Upper lobe of right lung (tissue), 1 donor: ENCODE results near the gene MAP3K5. TPM values are rescaled to one million over a fixed set of nuclear protein-coding genes. Genes with fewer than 3 reads are reported as not detected.

ENCODE experiments used
- ATAC-seq: fragments of 200-7000 bp; cut with Tn5 transposase; one replicate; pipeline ENCODE4 v1.9.1; 2020; ENCODE audit warnings: mild to moderate bottlenecking, moderate library complexity
- DNase-seq: peaks from one replicate; pipeline ENCODE4 v3.0.0-alpha.2; 2020
- H3K27ac ChIP-seq: fragments of 200-600 bp; one replicate; pipeline ENCODE4 v1.8.0; 2022
- H3K27me3 ChIP-seq: fragments of 200-600 bp; one replicate; pipeline ENCODE4 v1.8.0; 2022; ENCODE audit warnings: mild to moderate bottlenecking
- H3K36me3 ChIP-seq: fragments of 200-600 bp; one replicate; pipeline ENCODE4 v1.8.0; 2022
- H3K4me1 ChIP-seq: fragments of 200-600 bp; one replicate; pipeline ENCODE4 v1.8.0; 2022
- H3K4me3 ChIP-seq: fragments of 200-600 bp; one replicate; pipeline ENCODE4 v1.8.0; 2022; ENCODE audit warnings: mild to moderate bottlenecking
- H3K9me3 ChIP-seq: fragments of 200-600 bp; one replicate; pipeline ENCODE4 v1.8.0; 2022
- CTCF ChIP-seq: fragments of 200-600 bp; IDR thresholded peaks from one replicate; pipeline ENCODE4 v1.8.0; 2022; ENCODE audit warnings: antibody characterized with exemption
- intact Hi-C: fragments of 100-400 bp; cut with DNase I; formaldehyde crosslinking; loops from one replicate; pipeline ENCODE4 v1.11.0; 2022
- total RNA-seq: library from RNA; stranded (reverse); fragmentation: NEBNext Ultra II Directional; extraction: Animal tissue kit (Norgen Biotek cat#: 25700); gene quantifications from one replicate; pipeline ENCODE4 v1.2.1, GENCODE V29; 2021
- donor health status: DM: no; HTN: yes; CAD: no; lungs with severe emphysema.

Gene MAP3K5
- total RNA-seq, 1 donor from 2014 or later: 32.5 TPM

- no peak for TF ChIP-seq CTCF
Observed at GRCh38 chr6:136666041-136666440, 126.2 kb downstream of the MAP3K5 start.

GRCh38 chr6:136662347-136663237 is 129.7 kb downstream of the MAP3K5 start:
- Histone ChIP-seq H3K27ac (no peak overlapping the region), H3K27me3 (no peaks in the 10 kb centered on the region), H3K4me3 (no peak overlapping the region), H3K4me1 (no peaks in the 10 kb centered on the region), H3K36me3 (peaks cover 5% of the 10 kb centered on the region), H3K9me3 (no peaks in the 10 kb centered on the region)
- DNase-seq (no peak), ATAC-seq (no peak)
- no peak for TF ChIP-seq CTCF
- intact Hi-C loops: no loop called here

More at GRCh38 chr6:136666041-136666440, 126.2 kb downstream of the MAP3K5 start:
- Histone ChIP-seq H3K27me3 (no peaks in the 10 kb centered on the region), H3K4me3 (no peak overlapping the region), H3K9me3 (no peaks in the 10 kb centered on the region), H3K4me1 (no peaks in the 10 kb centered on the region), H3K27ac (no peak overlapping the region), H3K36me3 (peaks cover 8% of the 10 kb centered on the region)
- intact Hi-C loops: no loop called here
- DNase-seq (no peak), ATAC-seq (no peak)

- Histone ChIP-seq H3K27ac (no peak overlapping the region), H3K4me3 (no peak overlapping the region), H3K36me3 (peaks cover 14% of the 10 kb centered on the region), H3K4me1 (no peaks in the 10 kb centered on the region), H3K9me3 (no peaks in the 10 kb centered on the region), H3K27me3 (no peaks in the 10 kb centered on the region)
- TF ChIP-seq CTCF: no peak
- intact Hi-C loops: no loop called here
- ATAC-seq: no peak
- DNase-seq: no peak
Observed at GRCh38 chr6:136660727-136661126, 131.6 kb downstream of the MAP3K5 start.

- H3K4me1 ChIP-seq: no peaks in the 10 kb centered on the region
- peaks cover 15% of the 10 kb centered on the region for H3K36me3 ChIP-seq
- no peak for TF ChIP-seq CTCF
- no peak overlapping the region for H3K4me3 ChIP-seq
- no peak overlapping the region for H3K27ac ChIP-seq
- no peak for ATAC-seq
- no peaks in the 10 kb centered on the region for H3K27me3 ChIP-seq
- intact Hi-C loops: no loop called here
- DNase-seq: no peak
- H3K9me3 ChIP-seq: no peaks in the 10 kb centered on the region
Observed at GRCh38 chr6:136659991-136660499, 132.2 kb downstream of the MAP3K5 start.

- Histone ChIP-seq H3K4me3 (no peak overlapping the region), H3K9me3 (no peaks in the 10 kb centered on the region), H3K36me3 (peaks cover 15% of the 10 kb centered on the region), H3K27me3 (no peaks in the 10 kb centered on the region), H3K27ac (no peak overlapping the region), H3K4me1 (no peaks in the 10 kb centered on the region)
- ATAC-seq: no peak
- no peak for TF ChIP-seq CTCF
- intact Hi-C loops: no loop called here
- no peak for DNase-seq
Observed at GRCh38 chr6:136658711-136659110, 133.6 kb downstream of the MAP3K5 start.
